Peyer's patch (tissue), 4 donors: ENCODE data around the gene GLIS1. TPM values are rescaled to one million over a fixed set of nuclear protein-coding genes. Genes with fewer than 3 reads are reported as not detected.

Experiments
- DNase-seq, 3 donors: peaks; one replicate each; pipeline ENCODE4 v3.0.0-alpha.2; 2017 to 2019
- H3K27ac ChIP-seq, 4 donors: fragments of 200-600 bp; sonication (generic); one replicate each; pipeline ENCODE4 v1.5.1; 2016 to 2019
- H3K27me3 ChIP-seq, 2 donors: fragments of 200-600 bp; sonication (generic); one replicate each; pipeline ENCODE4 v1.5.1; 2019
- H3K36me3 ChIP-seq, 3 donors: fragments of 200-600 bp; sonication (generic); one replicate each; pipeline ENCODE4 v1.5.1; 2016 to 2019
- H3K4me1 ChIP-seq, 4 donors: fragments of 200-600 bp; sonication (generic); one replicate each; pipeline ENCODE4 v1.5.1; 2016 to 2019
- H3K4me3 ChIP-seq, 4 donors: fragments of 200-600 bp; sonication (generic); 1 replicate in 3 of 4; 2 replicates in 1 of 4; pipeline ENCODE4 v1.5.1; 2016 to 2019; ENCODE audit warnings: mild to moderate bottlenecking in 1 of 4
- H3K9me3 ChIP-seq, 4 donors: fragments of 200-600 bp; sonication (generic); one replicate each; pipeline ENCODE4 v1.5.1; 2016 to 2019; ENCODE audit warnings: mild to moderate bottlenecking in 1 of 4
- POLR2A ChIP-seq, 2 donors: fragments of 450-650 bp; IDR thresholded peaks; one replicate each; pipeline ENCODE4 v1.5.1; 2017; ENCODE audit warnings: antibody characterized with exemption in 2 of 2, mild to moderate bottlenecking in 2 of 2, moderate library complexity in 2 of 2
- total RNA-seq, 4 donors: library from RNA; depleted of rRNA; stranded (reverse); fragments of >200 nt; gene quantifications; one replicate each; pipeline ENCODE4 v1.1.0, GENCODE V29; 2016
- TF ChIP-seq, protein P1 (sequence below), 6 experiments: fragments of 450-650 bp in 4 of 6; fragments of 200-600 bp in 2 of 6; sonication (generic) in 1 of 6; IDR thresholded peaks; one replicate each; pipeline ENCODE4 v1.5.1; 2017 to 2019; ENCODE audit warnings: antibody characterized with exemption in 6 of 6, mild to moderate bottlenecking in 3 of 6, moderate library complexity in 1 of 6

The GLIS1 gene
- total RNA-seq, 4 donors from 2014 or later: 0.54 to 1.7 (median 0.66) TPM; not detected in 1

DNA sequence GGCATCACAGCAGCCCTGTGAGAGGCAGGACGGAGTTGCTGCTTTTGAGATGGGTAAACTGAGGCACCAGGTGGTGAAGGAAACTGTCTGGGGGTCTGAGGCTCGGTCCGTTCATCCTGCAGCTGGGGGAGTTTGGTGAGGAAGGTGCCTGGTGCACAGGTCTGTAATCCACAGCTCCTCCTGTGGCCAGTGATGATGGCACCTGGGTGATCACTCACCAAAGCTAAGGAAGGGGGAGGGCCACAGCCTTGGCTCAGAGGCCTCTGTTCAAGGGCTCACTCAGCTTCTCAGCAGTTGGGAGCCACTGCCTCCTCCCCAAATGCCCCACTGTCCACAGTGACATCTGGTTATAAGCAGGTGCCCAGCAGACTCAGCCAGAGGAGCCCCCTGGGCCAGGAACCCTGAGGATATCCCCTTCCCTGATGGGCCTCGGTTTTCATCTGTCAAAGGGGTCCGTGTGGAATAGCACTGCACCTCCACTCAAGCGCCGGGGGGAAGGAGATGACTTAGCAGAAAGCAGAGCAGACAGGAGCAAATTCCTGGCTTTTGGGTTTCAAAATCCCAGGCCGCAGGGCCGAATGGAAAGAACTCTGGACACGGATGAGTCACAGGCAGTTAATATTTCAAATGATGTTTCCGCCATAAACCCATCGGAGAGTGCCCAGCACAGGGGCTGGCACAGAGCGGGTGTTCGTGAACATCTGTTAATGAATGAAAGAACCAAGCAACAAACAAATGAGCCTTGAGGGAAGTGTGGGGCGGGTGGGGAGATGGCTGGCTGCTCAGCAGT lies 197.0 kb downstream of the GLIS1 start:
- TF ChIP-seq, protein P1, sequence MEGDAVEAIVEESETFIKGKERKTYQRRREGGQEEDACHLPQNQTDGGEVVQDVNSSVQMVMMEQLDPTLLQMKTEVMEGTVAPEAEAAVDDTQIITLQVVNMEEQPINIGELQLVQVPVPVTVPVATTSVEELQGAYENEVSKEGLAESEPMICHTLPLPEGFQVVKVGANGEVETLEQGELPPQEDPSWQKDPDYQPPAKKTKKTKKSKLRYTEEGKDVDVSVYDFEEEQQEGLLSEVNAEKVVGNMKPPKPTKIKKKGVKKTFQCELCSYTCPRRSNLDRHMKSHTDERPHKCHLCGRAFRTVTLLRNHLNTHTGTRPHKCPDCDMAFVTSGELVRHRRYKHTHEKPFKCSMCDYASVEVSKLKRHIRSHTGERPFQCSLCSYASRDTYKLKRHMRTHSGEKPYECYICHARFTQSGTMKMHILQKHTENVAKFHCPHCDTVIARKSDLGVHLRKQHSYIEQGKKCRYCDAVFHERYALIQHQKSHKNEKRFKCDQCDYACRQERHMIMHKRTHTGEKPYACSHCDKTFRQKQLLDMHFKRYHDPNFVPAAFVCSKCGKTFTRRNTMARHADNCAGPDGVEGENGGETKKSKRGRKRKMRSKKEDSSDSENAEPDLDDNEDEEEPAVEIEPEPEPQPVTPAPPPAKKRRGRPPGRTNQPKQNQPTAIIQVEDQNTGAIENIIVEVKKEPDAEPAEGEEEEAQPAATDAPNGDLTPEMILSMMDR (IDR thresholded peaks at IDR 0.05): peak in 3 of 6 experiments; percentile 16 to 41 (median 22)
- TF ChIP-seq POLR2A (IDR thresholded peaks at IDR 0.05): no peak
- Histone ChIP-seq H3K27me3 (no peaks in the 10 kb centered on the region), H3K27ac (no peak overlapping the region), H3K4me1 (no peaks in the 10 kb centered on the region), H3K9me3 (no peaks in the 10 kb centered on the region), H3K4me3 (no peak overlapping the region), H3K36me3 (no peaks in the 10 kb centered on the region)
- peak in 2 of 3 donors; percentile 52 to 53 for DNase-seq

DNA sequence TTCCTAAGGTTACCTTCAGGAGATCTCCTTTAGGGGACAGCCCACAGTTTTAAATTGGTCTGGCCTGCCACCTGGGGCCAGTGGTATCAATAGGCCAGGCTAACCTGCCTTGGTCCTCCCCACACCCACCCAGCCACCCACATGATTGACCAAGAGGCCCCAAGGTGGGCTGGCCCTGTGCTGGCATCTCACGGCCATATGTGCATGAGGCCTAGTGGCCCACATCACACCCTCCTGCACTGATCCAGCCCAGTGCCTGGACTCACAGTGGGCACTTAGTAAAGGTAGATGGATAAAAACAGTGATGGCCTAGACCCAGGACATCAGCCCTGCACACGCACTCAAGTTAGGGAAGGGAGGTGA lies 197.7 kb downstream of the GLIS1 start:
- TF ChIP-seq, protein P1 (IDR thresholded peaks at IDR 0.05): no peak
- no peak for TF ChIP-seq POLR2A (IDR thresholded peaks at IDR 0.05)
- no peak overlapping the region for H3K27ac ChIP-seq
- H3K4me3 ChIP-seq: no peak overlapping the region

DNA sequence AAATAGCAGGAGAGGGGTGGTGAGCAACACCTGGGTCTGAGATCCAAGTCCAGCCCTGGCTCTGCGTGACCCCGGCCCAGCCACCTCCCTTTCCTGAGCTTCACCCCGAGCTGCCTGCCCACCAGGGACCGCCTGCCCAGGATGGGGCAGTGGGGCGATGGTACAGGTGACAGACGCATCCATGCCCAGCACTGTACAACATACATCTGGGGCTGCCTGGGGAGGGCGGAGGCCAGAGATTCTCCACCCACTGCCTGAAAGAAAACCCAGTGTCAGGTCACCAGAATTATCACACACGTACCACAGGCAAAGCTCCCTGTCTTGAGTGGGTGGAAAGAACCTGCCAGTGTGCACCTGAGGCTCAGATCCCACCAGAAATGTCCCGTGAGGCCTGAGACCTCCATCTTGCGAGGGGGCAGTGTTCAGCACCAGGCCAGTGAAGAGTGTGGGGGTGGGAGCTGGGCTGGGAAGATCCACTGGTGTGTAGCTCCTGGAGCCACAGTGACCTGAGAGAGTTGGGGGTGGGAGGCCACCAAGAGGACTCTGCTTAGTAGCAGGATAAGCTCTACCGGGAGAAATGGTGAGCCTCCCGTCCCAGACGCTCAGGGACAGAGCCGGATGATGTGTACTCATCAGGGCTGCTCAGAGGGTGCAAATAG lies 198.2 kb downstream of the GLIS1 start:
- Histone ChIP-seq H3K27me3 (no peaks in the 10 kb centered on the region), H3K4me1 (no peaks in the 10 kb centered on the region), H3K9me3 (no peaks in the 10 kb centered on the region), H3K27ac (no peak overlapping the region), H3K36me3 (no peaks in the 10 kb centered on the region), H3K4me3 (no peak overlapping the region)
- DNase-seq: no peak
- TF ChIP-seq POLR2A (IDR thresholded peaks at IDR 0.05): no peak
- TF ChIP-seq, protein P1 (IDR thresholded peaks at IDR 0.05): no peak

More for the DNA sequence above, 197.7 kb downstream of the GLIS1 start:
- Histone ChIP-seq H3K4me1 (no peaks in the 10 kb centered on the region), H3K27me3 (no peaks in the 10 kb centered on the region), H3K9me3 (no peaks in the 10 kb centered on the region), H3K36me3 (no peaks in the 10 kb centered on the region)
- DNase-seq: no peak

DNA sequence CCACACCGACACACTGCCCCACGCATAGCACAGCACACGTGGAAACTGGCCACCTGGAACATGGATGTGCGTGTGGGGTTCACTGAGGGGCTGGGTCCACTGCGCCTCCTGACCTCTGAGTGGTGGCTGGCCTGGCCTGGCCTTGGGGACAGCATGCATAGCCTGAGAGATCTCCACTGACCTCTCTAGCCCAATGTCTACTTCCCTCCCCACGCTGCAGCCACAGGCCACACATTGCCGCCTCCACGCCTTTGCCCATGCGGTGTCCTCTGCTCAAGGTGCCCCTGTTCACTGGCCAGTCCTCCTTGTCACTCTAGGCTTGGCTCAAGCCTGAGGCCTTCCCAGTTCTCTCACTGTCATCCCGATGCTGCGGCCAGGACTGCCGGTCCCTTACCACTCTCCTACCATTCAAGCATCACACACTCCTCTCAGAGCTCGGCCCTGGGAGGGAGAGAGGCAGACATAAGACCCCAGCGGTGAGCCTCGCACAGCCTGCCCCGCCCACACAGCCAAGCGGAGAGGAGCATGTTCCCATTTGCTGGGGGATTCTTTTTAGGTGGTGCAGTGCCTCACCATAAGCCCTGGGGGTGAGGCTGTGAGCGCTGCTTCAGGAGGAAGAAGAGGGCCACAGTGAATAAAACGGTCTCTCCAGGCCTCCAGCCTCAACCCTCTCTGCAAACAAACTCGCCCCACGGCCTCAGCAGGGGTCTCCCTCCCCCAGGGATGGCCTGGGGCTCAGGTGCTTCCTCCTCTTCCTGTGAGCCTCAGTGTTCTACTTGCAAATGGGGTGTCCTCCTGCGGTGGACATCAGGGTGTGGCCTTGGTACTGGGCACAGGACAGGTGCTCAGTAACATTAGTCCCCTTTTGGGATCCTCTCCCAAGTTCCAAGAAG lies 199.0 kb downstream of the GLIS1 start:
- no peaks in the 10 kb centered on the region for H3K36me3 ChIP-seq
- no peaks in the 10 kb centered on the region for H3K4me1 ChIP-seq
- H3K27ac ChIP-seq: no peak overlapping the region
- no peaks in the 10 kb centered on the region for H3K9me3 ChIP-seq
- no peak overlapping the region for H3K4me3 ChIP-seq
- no peak for DNase-seq
- no peaks in the 10 kb centered on the region for H3K27me3 ChIP-seq
- TF ChIP-seq, protein P1 (IDR thresholded peaks at IDR 0.05): no peak

DNA sequence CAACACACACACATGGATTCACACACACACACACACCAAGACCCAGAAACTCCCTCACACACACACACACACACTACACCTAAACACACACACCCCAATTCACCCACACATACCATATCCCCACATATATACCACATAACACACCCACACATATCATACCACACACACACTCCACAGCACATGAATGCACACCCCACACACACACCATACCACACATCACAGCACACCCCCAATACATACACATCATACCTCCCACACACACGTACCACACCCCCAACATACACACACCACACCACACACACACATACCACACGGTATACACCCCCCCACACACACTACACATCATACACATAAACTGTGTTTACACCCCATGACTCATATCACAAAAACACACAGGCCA lies 199.7 kb downstream of the GLIS1 start:
- DNase-seq: no peak
- H3K4me3 ChIP-seq: no peak overlapping the region
- no peaks in the 10 kb centered on the region for H3K4me1 ChIP-seq
- H3K27me3 ChIP-seq: no peaks in the 10 kb centered on the region
- H3K27ac ChIP-seq: no peak overlapping the region
- no peaks in the 10 kb centered on the region for H3K36me3 ChIP-seq
- TF ChIP-seq, protein P1 (IDR thresholded peaks at IDR 0.05): no peak
- TF ChIP-seq POLR2A (IDR thresholded peaks at IDR 0.05): no peak
- no peaks in the 10 kb centered on the region for H3K9me3 ChIP-seq
